Measurements from ENCODE around the gene ADRB1.

The ADRB1 gene

DNA sequence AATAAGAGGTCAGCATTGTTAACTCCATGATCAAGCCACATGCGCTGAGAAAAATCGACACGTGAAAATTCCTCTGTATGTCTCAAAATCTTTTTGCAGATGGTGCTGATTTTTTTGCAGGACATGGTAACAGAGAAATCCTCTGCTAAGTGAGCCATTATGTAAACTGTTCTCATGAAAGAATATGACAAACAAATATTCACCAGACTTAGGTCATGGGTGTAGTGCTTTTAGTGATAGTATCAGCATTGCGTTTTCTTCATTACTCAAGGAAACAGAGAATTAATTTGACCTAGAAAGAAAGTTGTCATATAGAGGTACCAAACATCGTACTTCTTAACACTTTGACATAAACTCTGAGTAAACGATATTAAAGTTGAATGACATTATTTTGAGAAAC, 34.7 kb downstream of the ADRB1 start:
- Histone ChIP-seq H3K9ac (ENCODE audit: low read depth, low read length) (no peak overlapping the region), H3K9me3 (ENCODE audit: control insufficient read depth, insufficient read depth, low read length) (no peaks in the 10 kb centered on the region), H3K36me3 (ENCODE audit: insufficient read depth, low read length) (no peaks in the 10 kb centered on the region; the same call in 1 of the 2 replicates), H3K4me1 (ENCODE audit: insufficient read depth, low read length) (no peaks in the 10 kb centered on the region)

DNA sequence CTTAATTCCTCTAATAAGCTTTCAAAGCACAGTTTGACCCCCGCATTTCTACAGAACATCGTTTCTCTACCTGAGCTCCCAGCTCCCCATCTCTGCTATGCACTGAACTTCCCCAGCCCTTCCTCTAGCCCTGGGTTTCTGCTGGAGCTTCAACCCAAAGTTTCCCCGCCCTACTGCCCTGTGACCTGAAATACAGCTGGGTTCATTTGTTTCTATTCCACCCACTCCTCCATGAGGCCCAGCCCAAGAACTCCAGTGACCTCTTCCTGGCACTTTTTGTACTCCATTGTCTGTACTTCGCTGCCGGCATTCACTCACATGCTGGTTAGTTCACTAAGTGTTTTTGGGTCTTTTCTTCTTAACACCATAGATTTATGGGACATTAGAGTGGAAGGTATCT, 35.8 kb downstream of the ADRB1 start:
- Histone ChIP-seq H3K9me3 (ENCODE audit: control insufficient read depth, insufficient read depth, low read length) (no peaks in the 10 kb centered on the region), H3K36me3 (ENCODE audit: insufficient read depth, low read length) (no peaks in the 10 kb centered on the region; the same call in 1 of the 2 replicates), H3K9ac (ENCODE audit: low read depth, low read length) (no peak overlapping the region), H3K4me1 (ENCODE audit: insufficient read depth, low read length) (no peaks in the 10 kb centered on the region)

DNA sequence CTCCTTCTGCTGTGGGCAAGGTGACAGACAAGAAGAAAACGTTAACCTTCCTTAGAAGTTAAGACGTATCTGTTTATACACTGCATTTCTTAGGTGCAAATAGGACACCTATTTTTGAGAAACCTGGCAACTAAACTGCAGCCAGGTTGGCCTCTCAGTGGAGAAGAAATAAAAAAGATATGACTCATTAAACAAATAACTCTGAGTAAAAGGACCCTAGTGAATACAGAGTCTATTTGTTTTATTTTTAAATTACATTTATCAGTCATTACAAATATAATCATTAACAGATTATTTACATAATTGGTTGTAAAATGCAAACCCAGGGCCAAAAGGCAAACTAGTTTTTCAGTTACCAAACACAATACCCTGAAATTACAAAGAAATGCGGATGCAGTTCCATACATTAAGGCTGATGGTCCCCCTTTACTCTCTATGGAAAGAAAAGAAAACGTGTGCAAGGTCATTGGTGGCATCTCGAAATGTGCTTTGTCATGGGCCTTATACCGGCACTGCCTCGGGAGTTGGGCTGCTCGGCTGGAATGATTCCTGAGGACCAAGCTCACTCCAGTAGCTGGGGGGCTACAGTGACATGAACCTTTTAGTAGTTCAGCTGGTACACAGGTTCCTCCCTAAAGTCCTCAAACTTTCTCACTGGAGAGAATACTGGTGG, 38.4 kb downstream of the ADRB1 start:
- no peaks in the 10 kb centered on the region for H3K4me1 ChIP-seq (ENCODE audit: insufficient read depth, low read length)
- H3K9me3 ChIP-seq (ENCODE audit: control insufficient read depth, insufficient read depth, low read length), result no peaks in the 10 kb centered on the region
- no peak overlapping the region for H3K9ac ChIP-seq (ENCODE audit: low read depth, low read length)
- H3K36me3 ChIP-seq (ENCODE audit: insufficient read depth, low read length), result no peaks in the 10 kb centered on the region; the same call in 1 of the 2 replicates

DNA sequence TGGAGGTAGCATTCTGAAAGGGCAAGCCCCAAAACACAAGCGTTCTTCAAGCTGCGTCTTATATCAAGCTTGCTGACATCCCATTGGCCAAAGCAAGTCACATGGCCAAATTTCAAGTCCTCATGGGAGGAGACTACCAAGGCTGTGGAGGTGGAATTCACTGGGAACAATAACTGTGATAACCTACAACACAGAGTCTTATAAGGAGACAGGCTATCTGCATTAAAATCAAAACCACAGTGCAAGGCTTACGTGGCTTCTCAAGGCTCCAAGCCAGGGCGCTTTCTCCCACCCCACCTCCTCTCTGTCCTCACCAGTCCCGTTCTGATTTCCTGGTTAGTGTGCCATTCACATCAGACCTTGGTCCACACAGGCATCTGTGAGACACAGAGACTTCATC, 39.4 kb downstream of the ADRB1 start:
- no peaks in the 10 kb centered on the region for H3K9me3 ChIP-seq (ENCODE audit: control insufficient read depth, insufficient read depth, low read length)
- H3K9ac ChIP-seq (ENCODE audit: low read depth, low read length), result no peak overlapping the region
- H3K4me1 ChIP-seq (ENCODE audit: insufficient read depth, low read length), result no peaks in the 10 kb centered on the region
- H3K36me3 ChIP-seq (ENCODE audit: insufficient read depth, low read length), result no peaks in the 10 kb centered on the region

DNA sequence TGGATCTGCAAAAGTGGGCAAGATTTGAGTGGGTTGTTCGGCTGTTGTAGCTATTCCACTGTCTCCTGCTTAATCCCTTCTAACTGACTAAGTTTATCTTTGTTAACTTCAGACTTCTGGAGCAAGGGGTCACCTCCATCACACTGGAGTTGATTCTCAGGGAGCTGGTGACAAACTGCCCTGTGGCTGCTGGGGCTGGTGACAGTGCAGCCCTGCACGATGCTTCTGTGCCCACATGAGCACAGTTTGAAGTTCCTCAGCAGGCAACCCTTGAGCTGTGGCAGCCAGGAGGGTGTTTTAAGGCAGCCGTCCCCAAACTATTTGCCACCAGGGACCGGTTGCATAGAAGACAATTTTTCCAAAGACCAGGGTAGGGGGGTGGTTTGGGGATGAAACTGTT, 40.5 kb downstream of the ADRB1 start:
- Histone ChIP-seq H3K36me3 (ENCODE audit: insufficient read depth, low read length) (no peaks in the 10 kb centered on the region), H3K9me3 (ENCODE audit: control insufficient read depth, insufficient read depth, low read length) (no peaks in the 10 kb centered on the region), H3K4me1 (ENCODE audit: insufficient read depth, low read length) (no peaks in the 10 kb centered on the region), H3K9ac (ENCODE audit: low read depth, low read length) (no peak overlapping the region)

DNA sequence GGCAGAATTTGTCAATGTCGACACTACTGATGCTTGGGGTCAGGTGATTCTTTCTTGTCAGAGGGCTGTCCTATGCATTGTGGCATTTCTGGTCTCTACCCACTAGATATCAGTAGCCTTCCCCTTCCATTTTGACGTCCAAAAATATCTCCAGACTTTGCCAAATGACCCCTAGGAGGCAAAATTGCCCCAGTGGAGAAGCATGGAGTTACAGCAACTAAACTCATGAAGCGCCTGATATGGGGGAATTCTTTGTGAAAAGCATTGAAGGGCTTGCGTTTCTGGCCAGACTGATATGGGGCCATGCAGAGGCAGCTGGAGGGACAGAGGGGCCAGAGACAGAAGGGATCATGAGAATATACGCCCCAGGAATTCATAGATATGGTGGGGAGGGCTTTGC, 43.6 kb downstream of the ADRB1 start:
- Histone ChIP-seq H3K9ac (ENCODE audit: low read depth, low read length) (no peak overlapping the region), H3K36me3 (ENCODE audit: insufficient read depth, low read length) (no peaks in the 10 kb centered on the region), H3K4me1 (ENCODE audit: insufficient read depth, low read length) (no peaks in the 10 kb centered on the region), H3K9me3 (ENCODE audit: control insufficient read depth, insufficient read depth, low read length) (no peaks in the 10 kb centered on the region)

DNA sequence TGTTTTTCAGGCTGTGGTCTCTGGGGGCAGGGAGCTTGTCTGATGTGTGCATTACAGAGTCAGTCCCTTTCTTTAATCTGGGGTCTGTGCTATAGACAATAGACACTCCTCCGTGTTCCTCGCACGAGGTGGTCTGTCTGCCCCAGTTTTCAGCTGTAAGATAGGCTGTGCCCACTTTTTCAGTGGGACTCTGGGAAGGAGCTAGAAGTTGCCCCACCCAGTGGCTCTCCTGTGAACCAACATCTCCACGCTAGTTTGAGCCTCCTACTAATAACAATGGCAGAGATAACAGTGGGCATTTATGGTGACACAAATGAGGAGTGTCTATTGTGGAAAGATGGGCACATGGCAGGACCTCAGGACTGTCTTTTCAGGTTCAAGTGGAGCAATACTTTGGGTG, 44.0 kb downstream of the ADRB1 start:
- no peaks in the 10 kb centered on the region for H3K4me1 ChIP-seq (ENCODE audit: insufficient read depth, low read length)
- H3K9ac ChIP-seq (ENCODE audit: low read depth, low read length), result no peak overlapping the region
- H3K36me3 ChIP-seq (ENCODE audit: insufficient read depth, low read length), result no peaks in the 10 kb centered on the region
- H3K9me3 ChIP-seq (ENCODE audit: control insufficient read depth, insufficient read depth, low read length), result no peaks in the 10 kb centered on the region

DNA sequence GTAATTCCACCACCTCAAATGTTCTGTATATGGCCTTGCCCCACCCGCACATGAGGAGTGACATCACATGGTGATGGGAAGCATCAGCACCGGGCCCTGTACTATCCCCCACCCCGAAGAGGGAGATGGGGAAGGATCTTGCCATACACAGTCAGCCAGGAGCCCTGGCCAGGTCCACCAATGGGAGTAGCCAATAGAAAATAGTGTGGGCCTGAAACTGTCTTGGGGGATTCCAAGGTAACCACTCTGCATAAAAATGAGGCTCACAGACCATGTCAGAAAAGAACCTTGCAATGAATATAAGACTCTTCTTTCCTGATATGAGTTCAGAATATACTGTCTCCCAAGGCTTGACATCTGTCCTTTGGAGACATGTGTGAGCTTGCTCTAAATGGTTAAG, 51.1 kb downstream of the ADRB1 start:
- Histone ChIP-seq H3K9me3 (ENCODE audit: control insufficient read depth, insufficient read depth, low read length) (no peaks in the 10 kb centered on the region), H3K9ac (ENCODE audit: low read depth, low read length) (no peak overlapping the region), H3K4me1 (ENCODE audit: insufficient read depth, low read length) (no peaks in the 10 kb centered on the region), H3K36me3 (ENCODE audit: insufficient read depth, low read length) (no peaks in the 10 kb centered on the region)

DNA sequence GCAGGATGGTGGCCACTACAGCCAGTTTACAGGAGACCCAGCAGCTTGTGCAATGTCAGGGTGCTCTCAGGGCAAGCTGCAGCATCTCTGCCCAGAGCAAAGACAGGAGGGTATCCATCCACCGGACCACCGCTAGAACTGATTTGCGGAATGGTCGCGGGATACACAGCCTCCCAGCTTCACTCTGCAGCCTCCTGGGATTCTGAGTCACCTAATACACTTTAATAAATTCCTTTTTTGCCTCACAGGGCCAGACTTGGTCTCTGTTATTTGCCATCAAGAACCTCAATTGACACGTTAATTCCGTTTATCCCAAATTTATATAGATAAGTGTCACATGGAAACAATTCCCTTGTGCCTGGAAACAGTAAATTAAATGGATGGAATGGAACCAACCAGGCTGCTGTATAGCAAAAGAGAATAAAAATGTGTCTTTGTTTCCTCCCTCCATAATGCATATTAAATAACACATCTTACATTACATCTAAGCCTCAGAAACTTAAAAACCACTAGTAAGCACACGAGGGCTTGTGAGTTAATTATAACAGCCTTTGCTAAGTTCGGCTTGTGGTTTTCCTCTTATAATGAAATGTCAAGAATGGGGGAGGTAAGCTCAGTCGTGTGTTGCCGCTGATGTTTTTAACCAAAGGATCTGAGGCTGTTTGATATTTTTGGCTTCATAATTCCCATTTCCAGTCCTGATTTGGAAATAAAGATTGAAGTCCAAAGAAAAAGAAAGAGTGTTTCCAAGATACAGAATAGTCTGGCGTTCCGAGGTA, 52.1 kb downstream of the ADRB1 start:
- H3K9me3 ChIP-seq (ENCODE audit: control insufficient read depth, insufficient read depth, low read length), result no peaks in the 10 kb centered on the region
- H3K4me1 ChIP-seq (ENCODE audit: insufficient read depth, low read length), result no peaks in the 10 kb centered on the region
- H3K36me3 ChIP-seq (ENCODE audit: insufficient read depth, low read length), result no peaks in the 10 kb centered on the region
- H3K9ac ChIP-seq (ENCODE audit: low read depth, low read length), result no peak overlapping the region
